ENCODE data around the gene HAUS6.
"Not testable (repeated sequence)": the region's sequence is repeated elsewhere in the genome, so short reads cannot be mapped to it uniquely, and the experiment has no call there.

- TF ChIP-seq CTCF (IDR thresholded peaks at IDR 0.05; ENCODE audit: low read depth, low read length, poor library complexity, severe bottlenecking); EZH2phosphoT487 (IDR thresholded peaks at IDR 0.05; ENCODE audit: borderline replicate concordance, low read length): not testable (repeated sequence)
Observed at GRCh38 chr9:19021649-19022048, 81.1 kb downstream of the HAUS6 start.
